ENCODE results near the gene SOCS2.
"Not testable (repeated sequence)": the region's sequence is repeated elsewhere in the genome, so short reads cannot be mapped to it uniquely, and the experiment has no call there.

The SOCS2 gene

DNA sequence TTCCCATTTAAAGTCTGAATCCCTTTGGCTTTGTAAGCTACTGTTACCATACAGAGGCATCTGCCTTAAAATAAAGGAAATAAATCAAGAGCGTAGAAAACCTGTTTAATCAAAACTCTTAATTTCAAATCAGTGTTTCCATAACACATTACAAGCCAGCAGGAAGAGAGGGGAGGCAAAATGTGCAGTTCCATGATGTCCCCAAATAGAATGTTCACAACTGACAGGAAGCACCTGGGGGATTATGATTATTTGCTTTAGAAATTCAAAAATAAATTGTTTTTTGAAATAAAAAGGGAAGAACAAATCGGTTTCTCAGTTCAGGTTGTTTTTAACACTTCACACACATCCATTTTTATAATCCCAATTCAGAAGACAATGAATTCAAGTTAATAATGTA, 21.4 kb downstream of the SOCS2 start:
- no peak for DNase-seq (ENCODE audit: low read depth)

DNA sequence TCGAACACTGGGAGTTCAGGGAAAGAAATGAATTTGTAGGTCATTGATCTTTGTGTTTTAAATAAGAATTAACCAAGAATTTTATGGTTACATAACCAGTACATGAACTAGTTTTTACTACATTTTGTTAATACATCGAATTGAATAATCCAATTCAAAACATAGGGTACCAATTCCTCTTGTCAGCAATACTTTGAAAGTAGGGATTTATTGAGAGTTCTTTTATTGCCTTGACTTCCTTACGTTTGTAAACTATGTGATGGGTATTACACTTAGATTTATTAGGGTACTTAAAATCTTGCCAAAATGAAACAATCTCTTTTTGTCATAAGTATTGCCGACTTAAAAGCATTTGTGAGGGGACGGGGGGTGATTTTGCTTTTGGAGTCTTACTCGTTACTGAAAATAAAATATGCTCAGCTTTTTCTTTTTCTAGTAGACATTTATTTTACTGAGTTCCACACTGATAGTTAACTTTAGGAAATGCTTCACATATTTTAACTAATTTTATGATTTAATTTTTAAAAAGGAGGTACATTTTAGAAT, 22.4 kb downstream of the SOCS2 start:
- no peak for DNase-seq (ENCODE audit: low read depth)

DNA sequence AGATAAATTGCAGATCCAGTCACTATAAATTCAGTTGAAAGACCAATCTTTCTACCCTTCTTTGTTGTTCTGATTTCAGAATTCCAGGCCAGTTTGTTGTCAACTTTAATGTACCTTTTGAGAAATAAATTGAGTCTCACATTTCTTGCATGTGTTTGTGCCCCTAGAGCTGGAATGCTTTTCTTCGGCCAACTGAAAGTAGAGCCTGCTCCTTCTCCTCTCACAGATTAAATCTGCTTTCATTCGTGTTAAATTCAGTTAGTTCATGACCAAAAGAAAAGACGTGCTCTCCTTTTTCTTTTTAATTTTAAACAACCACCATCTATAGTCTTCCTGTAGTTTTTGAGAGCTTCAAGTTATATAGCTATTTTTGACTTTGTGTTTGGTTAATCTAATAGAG, 22.9 kb downstream of the SOCS2 start:
- no peak for DNase-seq (ENCODE audit: low read depth)

DNA sequence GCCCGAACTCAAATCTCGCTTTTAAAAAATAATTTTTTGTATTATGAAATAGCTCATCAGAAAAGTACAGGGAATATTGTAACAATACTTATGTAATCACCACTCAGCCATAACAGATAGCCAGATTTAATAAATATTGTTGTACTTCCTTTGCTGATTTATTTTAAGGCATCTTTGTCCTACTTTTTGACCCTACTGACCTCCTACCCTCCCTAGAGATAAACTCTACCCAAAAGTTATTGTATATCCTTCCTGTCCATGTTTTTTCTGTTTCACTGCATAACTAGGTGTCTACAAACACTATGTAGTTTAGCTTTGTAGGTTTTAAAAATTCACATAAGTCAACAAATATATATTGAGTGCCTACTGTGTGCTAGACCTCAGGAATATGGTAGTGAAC, 25.1 kb downstream of the SOCS2 start:
- DNase-seq (ENCODE audit: low read depth), result no peak

DNA sequence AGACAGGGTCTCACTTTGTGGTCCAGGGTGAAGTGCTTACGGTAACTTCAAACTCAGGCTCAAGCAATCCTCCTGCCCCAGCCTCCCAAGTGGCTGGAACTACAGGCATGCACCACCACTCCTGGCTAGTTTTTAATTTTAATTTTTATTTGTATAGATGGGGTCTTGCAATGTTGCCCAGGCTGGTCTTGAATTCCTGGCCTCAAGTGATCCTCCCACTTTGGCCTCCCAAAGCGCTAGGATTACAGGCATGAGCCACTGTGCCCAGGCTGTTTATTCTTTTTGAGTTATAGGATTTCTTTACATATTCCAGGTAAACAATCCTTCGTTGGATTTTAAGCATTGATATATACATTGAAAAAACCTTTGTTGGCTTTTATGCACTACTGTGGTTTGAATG, 26.7 kb downstream of the SOCS2 start:
- DNase-seq (ENCODE audit: low read depth), result no peak

DNA sequence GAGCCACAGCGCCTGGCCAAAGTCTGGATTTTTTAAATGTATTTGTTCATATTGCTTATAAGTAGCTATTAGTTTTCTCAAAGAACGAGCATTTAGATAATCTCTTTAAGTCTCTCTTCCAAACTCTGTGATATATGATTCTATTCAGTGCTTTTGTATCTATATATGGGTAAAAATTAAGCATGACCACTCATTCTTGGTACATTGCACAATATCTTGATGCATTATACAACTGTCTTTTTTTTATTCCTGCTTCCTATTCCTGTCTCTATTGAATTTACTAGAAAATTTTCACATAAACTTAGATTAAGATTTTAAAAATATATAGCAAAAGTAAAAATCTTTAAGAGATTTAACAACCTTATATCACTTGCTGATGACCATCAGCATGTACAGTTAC, 29.1 kb downstream of the SOCS2 start:
- no peak for DNase-seq (ENCODE audit: low read depth)

DNA sequence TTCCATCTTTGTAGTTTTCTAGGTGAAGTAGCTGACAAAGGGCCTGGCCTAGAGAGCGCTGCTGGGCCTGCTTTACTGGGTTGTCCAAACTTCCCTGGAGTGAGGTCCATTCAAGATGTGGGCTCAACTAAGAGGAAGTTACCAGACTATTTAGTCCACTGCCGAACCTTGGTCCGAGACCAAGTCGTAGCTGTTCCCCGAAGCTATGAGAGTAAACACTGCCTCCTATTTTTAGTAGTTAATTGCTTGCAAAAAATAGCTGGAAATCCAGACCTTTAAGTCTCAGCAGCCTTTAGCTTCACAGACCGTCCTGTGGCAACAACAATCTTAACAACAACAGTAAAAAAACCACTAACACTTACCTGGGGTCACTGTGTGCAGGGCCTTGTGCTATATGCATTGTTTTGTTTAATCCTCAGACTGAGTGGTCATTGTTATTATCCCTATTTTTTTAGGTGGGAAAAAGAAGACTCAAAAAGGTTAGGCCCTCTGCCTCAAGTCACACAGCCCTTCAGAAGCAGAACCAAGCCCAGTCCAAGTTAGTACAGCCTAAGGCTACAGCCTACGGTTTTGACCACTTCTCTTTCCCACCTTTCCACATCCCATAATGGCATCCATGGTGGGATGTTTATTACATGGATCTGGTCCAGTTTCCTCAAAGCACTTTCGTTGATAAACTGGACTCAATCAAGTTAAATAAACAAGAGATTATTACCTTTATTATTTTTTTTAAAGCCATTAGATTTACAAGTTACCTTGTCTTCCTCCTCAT, 30.6 kb downstream of the SOCS2 start:
- no peak for DNase-seq (ENCODE audit: low read depth)

DNA sequence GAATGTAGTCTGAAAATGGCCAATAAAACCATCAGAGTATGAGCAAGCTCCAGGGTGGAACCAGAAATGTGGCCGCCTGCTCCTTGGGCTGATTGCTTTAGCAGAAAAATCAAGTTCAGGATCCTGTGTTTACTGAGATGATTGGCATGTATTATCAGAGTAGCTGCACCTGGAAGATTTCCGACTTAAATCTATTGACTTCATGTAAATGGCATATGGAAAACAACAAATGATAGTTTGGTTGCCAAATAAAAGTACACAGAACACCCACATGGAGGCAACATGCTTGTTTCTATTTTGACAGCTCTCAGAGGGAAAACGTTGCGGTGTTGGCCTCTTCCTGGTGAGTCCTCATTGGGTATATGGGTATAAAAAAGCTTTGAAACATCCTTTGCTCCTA, 31.3 kb downstream of the SOCS2 start:
- no peak for DNase-seq (ENCODE audit: low read depth)

DNA sequence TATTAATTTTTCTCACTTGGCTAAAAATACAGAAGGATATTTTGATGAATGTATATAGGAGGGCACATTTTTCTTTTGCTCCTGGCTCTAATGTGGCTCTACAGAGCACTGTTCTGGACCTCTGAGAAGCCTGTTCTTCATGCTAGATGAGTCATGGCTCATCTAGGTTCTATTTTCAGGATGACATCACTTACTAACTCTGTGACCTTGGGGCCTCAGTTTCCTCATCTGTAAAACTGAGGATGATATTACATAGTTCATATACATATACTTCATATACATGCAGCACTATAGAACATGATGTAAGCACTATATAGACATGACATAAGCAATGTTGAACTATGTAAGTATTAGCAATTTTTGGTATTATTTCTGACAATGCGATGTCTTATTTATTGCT, 35.8 kb downstream of the SOCS2 start:
- DNase-seq (ENCODE audit: low read depth), result no peak

DNA sequence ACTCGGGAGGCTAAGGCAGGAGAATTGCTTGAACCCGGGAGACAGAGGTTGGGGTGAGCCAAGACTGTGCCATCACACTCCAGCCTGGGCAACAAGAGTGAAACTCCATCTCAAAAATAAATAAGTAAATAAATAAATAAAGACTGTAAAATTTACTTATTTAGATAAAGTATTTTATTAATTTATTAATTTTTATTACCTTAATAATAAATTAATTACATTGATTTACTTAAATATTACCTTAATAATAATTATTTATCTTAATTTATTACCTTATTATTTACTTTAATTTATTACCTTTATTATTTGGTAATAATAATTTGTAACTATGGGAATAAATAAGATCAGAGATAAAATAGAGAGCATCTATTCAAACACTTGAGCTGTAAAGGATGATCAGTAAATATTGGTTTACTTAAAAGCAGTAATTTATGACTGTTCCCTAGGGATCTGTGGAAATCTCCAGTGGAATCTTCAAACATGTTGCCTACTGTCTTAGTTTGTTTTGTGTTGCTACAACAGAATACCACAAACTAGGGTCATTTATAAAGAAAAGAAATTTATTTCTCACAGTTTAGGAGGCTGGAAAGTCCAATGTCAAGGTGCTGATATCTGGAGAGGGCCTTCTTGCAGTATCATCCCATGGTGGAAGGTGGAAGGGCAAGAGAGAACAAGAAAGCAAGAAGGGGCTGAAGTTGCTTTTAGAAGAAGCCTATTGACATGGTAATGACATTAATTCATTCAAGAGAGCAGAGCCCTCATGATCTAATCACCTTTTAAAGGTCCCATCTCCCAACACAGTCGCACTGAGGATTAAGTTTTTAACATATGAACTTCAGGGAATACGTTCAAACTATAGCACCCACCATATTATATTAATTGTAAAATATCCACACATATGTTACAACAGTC, 37.1 kb downstream of the SOCS2 start:
- no peak for DNase-seq (ENCODE audit: low read depth)

DNA sequence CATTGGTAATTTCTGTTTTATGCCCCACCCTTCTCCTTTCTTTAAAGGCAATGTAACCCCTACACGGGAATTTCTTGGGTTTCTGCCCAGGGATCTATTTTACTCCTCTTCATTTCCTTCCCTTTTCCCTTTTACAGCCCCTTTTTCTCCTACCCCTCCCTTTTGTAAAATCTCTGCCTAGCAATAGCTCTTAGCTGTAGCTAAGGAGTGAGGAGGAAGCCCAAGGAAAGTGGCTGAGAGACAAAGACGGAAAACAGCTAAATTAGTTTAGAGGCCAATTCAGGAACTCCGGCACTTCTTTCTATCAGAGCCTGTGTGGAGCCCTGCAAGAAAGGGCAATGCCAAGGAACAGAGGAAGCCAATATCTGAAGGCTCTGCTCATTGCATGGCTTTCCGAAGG, 40.3 kb downstream of the SOCS2 start:
- no peak for DNase-seq (ENCODE audit: low read depth)

DNA sequence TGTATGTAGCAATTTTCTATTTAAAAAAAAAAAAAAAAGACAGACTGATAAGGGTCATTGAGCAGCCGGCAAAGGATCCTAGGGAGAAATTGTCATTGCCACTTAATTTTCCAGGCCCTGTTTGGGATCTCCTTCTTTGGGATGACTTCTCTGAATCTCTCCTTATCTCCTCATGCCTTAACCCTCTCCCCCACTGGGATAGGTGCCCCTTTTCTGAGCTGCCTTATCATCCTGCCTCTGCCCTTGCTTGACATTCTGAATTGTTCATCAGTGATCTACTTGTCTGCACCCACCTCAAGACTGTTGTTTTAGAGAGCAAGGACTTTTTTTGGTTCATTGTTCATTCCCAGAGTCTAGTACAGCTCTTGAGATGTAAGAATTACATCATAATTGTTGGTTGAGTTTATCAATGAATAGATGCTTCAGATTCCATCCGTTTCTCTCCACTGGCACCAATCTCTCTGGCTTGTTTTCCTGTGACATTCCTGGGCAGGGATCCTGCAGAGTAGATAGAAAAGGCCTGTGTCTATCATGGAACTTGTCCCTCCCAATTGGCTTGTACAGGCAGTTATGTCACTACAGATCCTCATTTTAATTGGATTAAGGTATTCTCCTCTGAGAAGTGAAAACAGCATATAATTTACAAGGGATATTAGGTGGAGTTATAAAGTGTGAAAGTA, 42.6 kb downstream of the SOCS2 start:
- DNase-seq (ENCODE audit: low read depth), result no peak

DNA sequence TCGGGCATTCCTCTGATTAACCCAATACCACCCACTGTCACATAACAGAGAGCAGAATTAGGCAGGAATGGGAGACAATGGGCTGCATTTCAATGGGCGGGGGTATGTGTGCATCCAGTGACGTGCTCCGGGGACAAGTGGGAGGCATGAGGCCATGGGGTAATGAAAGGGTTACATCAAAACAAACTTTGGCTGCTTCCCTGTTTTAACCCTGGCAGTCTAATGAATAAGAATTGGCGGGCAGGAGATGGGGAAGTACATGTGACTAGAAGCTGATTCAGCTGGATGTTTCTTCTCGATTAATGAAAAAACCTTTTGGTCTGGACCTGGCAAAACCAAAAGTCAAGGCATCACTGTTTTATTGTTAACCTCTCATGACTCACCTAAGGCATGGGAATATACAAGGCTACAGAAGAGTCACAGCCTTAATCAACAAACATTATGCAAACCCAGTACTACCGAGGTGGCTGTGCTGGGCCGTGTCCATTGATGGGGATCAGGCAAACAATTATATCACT, 44.2 kb downstream of the SOCS2 start:
- no peak for DNase-seq (ENCODE audit: low read depth)

DNA sequence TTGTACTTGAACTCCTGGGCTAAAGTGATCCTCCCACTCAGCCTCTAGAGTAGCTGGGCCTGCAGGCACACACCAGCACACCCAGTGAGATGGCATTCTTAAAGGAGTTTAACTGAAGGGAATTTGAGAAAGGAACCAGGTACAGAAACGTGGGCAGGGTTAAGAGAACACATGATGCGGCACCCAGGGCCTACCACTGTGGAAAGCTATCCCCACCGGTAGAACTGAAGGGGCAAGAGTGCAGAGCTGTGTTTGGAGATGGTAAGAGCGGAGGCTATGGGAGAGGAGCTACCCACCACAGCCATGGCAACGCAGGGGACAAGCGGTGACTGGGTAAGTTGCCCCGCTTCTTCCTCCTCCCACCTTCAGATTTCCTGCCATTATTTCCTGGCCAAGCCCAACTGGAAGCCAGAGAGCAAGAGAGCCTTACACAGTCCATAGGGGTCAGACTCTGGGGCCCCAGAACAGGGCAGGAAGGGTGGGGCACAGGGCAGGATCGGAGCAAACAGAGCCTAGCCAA, 46.5 kb downstream of the SOCS2 start:
- DNase-seq (ENCODE audit: low read depth), result no peak

DNA sequence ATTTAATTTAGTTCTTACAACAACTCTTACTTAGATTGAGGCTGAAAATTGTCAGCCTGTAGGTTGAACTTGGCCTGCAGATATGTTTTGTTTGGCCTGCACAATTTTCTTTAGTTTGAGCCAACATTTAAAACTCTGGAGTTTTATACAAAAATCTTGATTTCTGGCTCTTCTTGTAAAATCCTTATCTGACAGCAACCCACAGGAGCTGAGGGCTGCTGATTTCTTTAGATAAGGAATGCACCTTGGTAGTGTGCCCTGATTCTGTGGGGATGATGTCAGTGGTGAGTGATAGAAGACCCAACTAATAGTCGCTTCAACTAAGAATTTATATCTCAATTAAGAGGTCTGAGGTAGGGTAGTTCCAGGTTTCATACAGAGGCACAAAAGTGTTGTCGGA, 49.5 kb downstream of the SOCS2 start:
- no peak for DNase-seq (ENCODE audit: low read depth)

DNA sequence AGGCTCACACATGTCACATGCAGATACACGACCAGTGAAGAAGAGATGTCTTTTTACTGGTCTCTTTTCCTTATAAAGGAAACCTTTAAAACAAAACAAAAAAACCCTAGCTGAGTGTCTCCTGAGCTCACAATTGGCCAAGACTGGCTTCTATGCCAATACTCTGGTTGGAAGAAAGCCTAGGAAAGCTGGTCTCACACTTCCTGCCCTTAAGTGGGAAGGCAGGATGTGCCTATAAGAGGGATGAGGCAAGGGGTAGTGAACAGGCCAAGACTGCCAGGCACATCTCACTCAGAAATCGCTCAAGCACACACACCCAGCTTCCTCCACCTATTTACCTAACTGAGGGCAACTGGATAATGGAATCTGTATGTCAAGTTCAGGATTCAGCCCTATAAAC, 50.0 kb downstream of the SOCS2 start:
- no peak for DNase-seq (ENCODE audit: low read depth)

DNA sequence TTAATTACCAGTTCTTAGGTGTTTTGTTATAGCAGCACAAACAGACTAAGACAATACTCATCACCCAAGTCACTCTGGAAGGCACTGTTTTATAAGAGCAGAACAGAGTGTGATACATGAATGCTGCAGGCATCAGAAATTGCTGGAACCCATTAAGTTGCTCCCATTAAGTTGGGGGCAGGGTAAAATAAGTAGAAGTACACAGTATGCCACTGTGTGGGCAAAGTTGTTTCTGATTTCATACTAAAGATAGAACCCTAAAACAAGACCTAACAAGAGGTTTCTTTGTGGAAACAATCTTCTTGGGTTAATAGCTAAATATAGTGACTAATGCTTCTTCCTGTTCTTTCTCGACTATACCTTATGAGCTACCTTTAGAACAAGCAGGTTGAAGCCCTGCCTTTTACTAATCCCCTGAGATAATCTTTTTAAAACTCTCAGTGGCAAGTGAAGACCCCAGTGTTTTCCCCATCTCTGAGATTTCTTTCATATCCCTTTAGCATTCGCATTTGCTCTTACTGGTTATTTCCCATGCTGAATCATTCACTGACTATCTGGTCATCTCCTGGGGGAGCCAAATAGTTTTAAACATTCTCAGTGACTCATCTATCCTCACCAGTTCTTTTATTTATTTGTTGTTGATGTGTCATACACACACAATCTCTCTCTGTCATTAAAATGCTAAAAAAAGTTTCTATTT, 52.3 kb downstream of the SOCS2 start:
- DNase-seq (ENCODE audit: low read depth), result no peak

DNA sequence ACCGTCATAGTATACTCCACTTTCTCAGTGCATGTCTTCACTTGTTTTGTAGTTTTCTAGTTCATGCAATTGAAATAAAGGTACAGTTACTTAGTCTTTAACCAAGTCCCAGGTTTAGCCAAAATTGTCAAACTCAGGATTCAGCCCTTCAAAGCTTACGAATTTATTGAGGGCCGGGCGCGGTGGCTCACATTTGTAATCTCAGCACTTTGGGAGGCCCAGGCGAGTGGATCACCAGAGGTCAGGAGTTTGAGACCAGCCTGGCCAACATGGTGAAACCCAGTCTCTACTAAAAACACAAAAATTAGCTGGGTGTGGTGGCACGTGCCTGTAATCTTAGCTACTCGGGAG, 52.8 kb downstream of the SOCS2 start:
- not testable (repeated sequence) for DNase-seq (ENCODE audit: low read depth)

DNA sequence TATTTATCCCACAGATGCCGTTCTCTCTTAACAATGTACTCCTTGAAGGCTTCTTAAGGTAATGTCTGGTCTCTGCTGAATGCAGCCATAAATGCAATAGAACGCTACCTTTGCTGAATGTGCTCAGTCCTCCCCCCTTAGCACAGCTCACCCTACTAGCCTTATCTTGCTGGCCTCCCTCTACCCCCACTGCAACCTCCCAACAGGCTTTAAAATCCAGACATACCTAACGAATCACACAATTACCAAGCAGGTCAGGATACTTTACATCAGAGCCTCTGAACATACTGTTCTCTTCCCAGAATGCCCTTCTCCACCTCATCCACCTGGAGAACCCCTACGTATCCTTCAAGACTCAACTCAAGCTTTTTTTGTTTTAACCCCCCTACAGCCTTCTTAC, 53.7 kb downstream of the SOCS2 start:
- no peak for DNase-seq (ENCODE audit: low read depth)
